ENCODE measurements around the gene RNF39.
A peak's percentile ranks its signal among the peaks of the same experiment; 100 is the strongest.
"Not testable (repeated sequence)": the region's sequence is repeated elsewhere in the genome, so short reads cannot be mapped to it uniquely, and the experiment has no call there.

Gene RNF39

GRCh38 chr6:30061092-30061857 lies 14.3 kb downstream of the RNF39 start, which contains the start of gene POLR1H:
Gene POLR1H (plus strand): TSS chr6:30061265. CDS start chr6:30061525, 260 bp downstream.
- peak; percentile 97 for DNase-seq

GRCh38 chr6:30060606-30061091 lies 14.9 kb downstream of the RNF39 start:
- DNase-seq, result no peak

GRCh38 chr6:30055513-30055912 lies 20.1 kb downstream of the RNF39 start:
- no peak for DNase-seq

- DNase-seq, result no peak
These were observed 21.9 kb downstream of the RNF39 start for GRCh38 chr6:30053682-30054081.

GRCh38 chr6:30047220-30047619 lies 28.3 kb downstream of the RNF39 start:
- no peak for DNase-seq

GRCh38 chr6:30044630-30045029 lies 30.9 kb downstream of the RNF39 start:
- peak; percentile 87 for DNase-seq

- DNase-seq, result no peak
These were observed 31.8 kb downstream of the RNF39 start for GRCh38 chr6:30043744-30044143.

GRCh38 chr6:30042914-30043313 lies 32.7 kb downstream of the RNF39 start:
- no peak for DNase-seq

- no peak for DNase-seq
These were observed 33.1 kb downstream of the RNF39 start for GRCh38 chr6:30042476-30042875.

- DNase-seq, result no peak
These were observed 33.7 kb downstream of the RNF39 start for GRCh38 chr6:30041821-30042220.

- DNase-seq, result no peak
These were observed 34.3 kb downstream of the RNF39 start for GRCh38 chr6:30041221-30041620.

GRCh38 chr6:30037182-30037788 lies 38.3 kb downstream of the RNF39 start:
- no peak for DNase-seq

GRCh38 chr6:30035784-30036183 lies 39.8 kb downstream of the RNF39 start:
- DNase-seq, result no peak

GRCh38 chr6:30033440-30033839 lies 42.1 kb downstream of the RNF39 start:
- DNase-seq, result not testable (repeated sequence)

- DNase-seq, result no peak
These were observed 44.2 kb downstream of the RNF39 start for GRCh38 chr6:30031381-30031780.

- no peak for DNase-seq
These were observed 46.0 kb downstream of the RNF39 start for GRCh38 chr6:30029588-30029987.

GRCh38 chr6:30025186-30025585 lies 50.4 kb downstream of the RNF39 start:
- DNase-seq, result no peak

- DNase-seq, result not testable (repeated sequence)
These were observed 52.9 kb downstream of the RNF39 start for GRCh38 chr6:30022712-30023111.

GRCh38 chr6:30022189-30022588 lies 53.4 kb downstream of the RNF39 start:
- DNase-seq, result no peak

- DNase-seq, result no peak
These were observed 54.9 kb downstream of the RNF39 start for GRCh38 chr6:30020626-30021025.
